ENCODE results near the gene ARSK. TPM values are rescaled to one million over a fixed set of nuclear protein-coding genes. Genes with fewer than 3 reads are reported as not detected.

The ARSK gene
- total and polyA plus RNA-seq, 2 of the 13 experiments (the other 11 are each of a cell fraction or from before 2014, with no cell fraction given) = 7.9 TPM

DNA sequence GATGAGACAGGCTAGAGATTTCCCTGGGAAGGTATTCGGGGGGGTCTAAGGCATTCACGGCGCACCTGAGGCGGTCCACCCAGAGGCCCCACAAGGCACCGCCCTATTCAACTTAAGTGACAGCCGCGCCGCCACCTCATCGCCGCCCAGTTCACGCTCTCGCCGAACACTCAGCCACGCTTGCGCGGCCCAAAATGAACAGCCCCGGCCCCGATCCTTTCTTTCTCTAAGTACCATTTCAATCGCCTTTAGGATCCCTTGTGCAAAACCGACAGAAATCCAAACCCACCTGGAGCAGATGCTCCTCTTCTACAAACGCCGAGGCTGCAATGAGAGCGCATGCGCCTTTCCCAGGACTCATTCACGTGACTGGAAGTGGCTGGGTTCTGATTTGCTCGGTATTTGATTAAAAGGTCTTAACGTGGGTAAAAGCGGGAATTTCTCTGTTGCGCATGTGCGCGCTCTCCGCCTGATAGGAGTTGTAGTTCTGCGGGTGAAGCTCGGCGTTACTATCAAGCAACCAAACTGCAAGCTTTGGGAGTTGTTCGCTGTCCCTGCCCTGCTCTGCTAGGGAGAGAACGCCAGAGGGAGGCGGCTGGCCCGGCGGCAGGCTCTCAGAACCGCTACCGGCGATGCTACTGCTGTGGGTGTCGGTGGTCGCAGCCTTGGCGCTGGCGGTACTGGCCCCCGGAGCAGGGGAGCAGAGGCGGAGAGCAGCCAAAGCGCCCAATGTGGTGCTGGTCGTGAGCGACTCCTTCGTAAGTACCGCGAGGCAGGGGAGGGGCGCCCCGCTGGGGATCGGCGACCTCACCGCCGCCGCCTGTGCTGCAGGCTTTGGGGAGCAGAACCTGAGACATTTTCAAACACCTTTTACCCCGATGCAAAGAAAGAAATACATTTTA, at the start of gene ARSK, which contains the start of gene SKIC3 (continued):
- TF ChIP-seq ZNF749 (CRISPR knock-in tag; IDR thresholded peaks at IDR 0.05; ENCODE audit: borderline replicate concordance) (no peak), ATF4 (CRISPR knock-in tag; IDR thresholded peaks at IDR 0.05) (peak in 1 of 2 experiments; percentile 72; a peak in 2 of 4 replicates), CENPT (CRISPR knock-in tag; IDR thresholded peaks at IDR 0.05; ENCODE audit: low read depth) (no peak), GATA4 (IDR thresholded peaks at IDR 0.05; ENCODE audit: borderline replicate concordance, low read depth) (no peak; the same call in 1 of the 2 replicates), MLX (CRISPR knock-in tag; IDR thresholded peaks at IDR 0.05) (peak; percentile 91), NFIC (IDR thresholded peaks at IDR 0.05; ENCODE audit: low read length) (peak; percentile 14; the same call in 1 of the 2 replicates), NCOA2 (CRISPR knock-in tag; IDR thresholded peaks at IDR 0.05) (no peak; the same call in 1 of the 2 replicates), HNF1B (CRISPR knock-in tag; IDR thresholded peaks at IDR 0.05) (peak; percentile 86), GABPB1 (CRISPR knock-in tag; IDR thresholded peaks at IDR 0.05) (peak; percentile 79), HBP1 (CRISPR knock-in tag; IDR thresholded peaks at IDR 0.05; ENCODE audit: low read depth) (no peak), ZNF850 (CRISPR knock-in tag; conservative IDR thresholded peaks at IDR 0.05) (no peak), GPN1 (CRISPR knock-in tag; IDR thresholded peaks at IDR 0.05; ENCODE audit: borderline replicate concordance) (0 out of 2 replicates have a peak, but pooled peaks have one; percentile 34), ZFP37 (CRISPR knock-in tag; IDR thresholded peaks at IDR 0.05; ENCODE audit: borderline replicate concordance) (no peak), RFX1 (IDR thresholded peaks at IDR 0.05) (no peak), MBD4 (IDR thresholded peaks at IDR 0.05; ENCODE audit: borderline replicate concordance, low read length) (no peak), PTBP1 (IDR thresholded peaks at IDR 0.05; ENCODE audit: low read depth, low read length, poor library complexity, severe bottlenecking) (no peak), HNRNPL (IDR thresholded peaks at IDR 0.05; ENCODE audit: low read depth, low read length) (no peak), ZNF772 (CRISPR knock-in tag; IDR thresholded peaks at IDR 0.05) (0 out of 2 replicates have a peak, but pooled peaks have one; percentile 49), SRF (IDR thresholded peaks at IDR 0.05; ENCODE audit: low read depth, low read length) (peak; percentile 86; the same call in 1 of the 2 replicates), ONECUT2 (CRISPR knock-in tag; IDR thresholded peaks at IDR 0.05) (no peak; the same call in 1 of the 2 replicates), GLI4 (CRISPR knock-in tag; IDR thresholded peaks at IDR 0.05; ENCODE audit: borderline replicate concordance) (no peak), ZNF251 (CRISPR knock-in tag; IDR thresholded peaks at IDR 0.05) (no peak)
- TF ChIP-seq, protein P1, sequence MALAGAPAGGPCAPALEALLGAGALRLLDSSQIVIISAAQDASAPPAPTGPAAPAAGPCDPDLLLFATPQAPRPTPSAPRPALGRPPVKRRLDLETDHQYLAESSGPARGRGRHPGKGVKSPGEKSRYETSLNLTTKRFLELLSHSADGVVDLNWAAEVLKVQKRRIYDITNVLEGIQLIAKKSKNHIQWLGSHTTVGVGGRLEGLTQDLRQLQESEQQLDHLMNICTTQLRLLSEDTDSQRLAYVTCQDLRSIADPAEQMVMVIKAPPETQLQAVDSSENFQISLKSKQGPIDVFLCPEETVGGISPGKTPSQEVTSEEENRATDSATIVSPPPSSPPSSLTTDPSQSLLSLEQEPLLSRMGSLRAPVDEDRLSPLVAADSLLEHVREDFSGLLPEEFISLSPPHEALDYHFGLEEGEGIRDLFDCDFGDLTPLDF (CRISPR knock-in tag; IDR thresholded peaks at IDR 0.05) = no peak; the same call in none of the 2 replicates

All from HepG2 (cell line).